GM23338 (cell line): Measurements from ENCODE around the gene OR2D3. TPM values are rescaled to one million over a fixed set of nuclear protein-coding genes. Genes with fewer than 3 reads are reported as not detected.

Experiments used
- ATAC-seq: fragments of 200-7000 bp; cut with Tn5 transposase; 3 replicates; pipeline ENCODE4 v1.9.1; 2020
- DNase-seq: peaks from one replicate; pipeline ENCODE4 v3.0.0-alpha.2; 2015; ENCODE audit warnings: low spot score
- H2AFZ ChIP-seq: fragments of 200-600 bp; sonication (generic); 2 replicates; pipeline ENCODE4 v1.8.0; 2016; ENCODE audit warnings: antibody characterized with exemption, mild to moderate bottlenecking, moderate library complexity
- H3F3A ChIP-seq: fragments of 200-600 bp; sonication (generic); replicated peaks from 2 replicates; pipeline ENCODE4 v1.8.0; 2017; ENCODE audit warnings: antibody characterized with exemption, mixed run types, low read depth
- H3K27ac ChIP-seq: fragments of 200-600 bp; sonication (generic); 2 replicates; pipeline ENCODE4 v1.6.1; 2016; ENCODE audit warnings: low read depth
- H3K27me3 ChIP-seq: fragments of 200-600 bp; sonication (generic); 2 replicates; pipeline ENCODE4 v1.8.0; 2016; ENCODE audit warnings: mild to moderate bottlenecking, mixed run types, moderate library complexity; ENCODE audit not compliant: insufficient read depth
- H3K36me3 ChIP-seq: fragments of 200-600 bp; sonication (generic); 2 replicates; pipeline ENCODE4 v1.8.0; 2016; ENCODE audit warnings: mild to moderate bottlenecking; ENCODE audit not compliant: insufficient read depth
- H3K4me1 ChIP-seq: fragments of 200-600 bp; sonication (generic); 2 replicates; pipeline ENCODE4 v1.8.0; 2016; ENCODE audit warnings: mild to moderate bottlenecking, moderate library complexity; ENCODE audit not compliant: insufficient read depth
- H3K4me2 ChIP-seq: fragments of 200-600 bp; sonication (generic); 2 replicates; pipeline ENCODE4 v1.7.1; 2017; ENCODE audit warnings: mixed run types
- H3K4me3 ChIP-seq: fragments of 200-600 bp; sonication (generic); 2 replicates; pipeline ENCODE4 v1.6.1; 2016; ENCODE audit warnings: mixed run types
- H3K79me2 ChIP-seq: fragments of 200-600 bp; sonication (generic); replicated peaks from 2 replicates; pipeline ENCODE4 v1.8.0; 2017; ENCODE audit warnings: mild to moderate bottlenecking; ENCODE audit not compliant: insufficient read depth
- H3K9me2 ChIP-seq: fragments of 200-600 bp; sonication (generic); 2 replicates; pipeline ENCODE4 v1.8.0; 2017; ENCODE audit not compliant: insufficient read depth
- H4K20me1 ChIP-seq: fragments of 200-600 bp; sonication (generic); replicated peaks from 2 replicates; pipeline ENCODE4 v1.8.0; 2017; ENCODE audit warnings: mild to moderate bottlenecking; ENCODE audit not compliant: insufficient read depth
- H3K27ac Mint-ChIP-seq: 2 replicates; pipeline ENCODE4 v1.8.0; 2020; ENCODE audit warnings: inconsistent platforms, mild to moderate bottlenecking, moderate library complexity, mixed read lengths
- H3K27me3 Mint-ChIP-seq: 3 replicates; pipeline ENCODE4 v1.8.0; 2022; ENCODE audit warnings: low read depth, mild to moderate bottlenecking, moderate library complexity, mixed read lengths, inconsistent platforms; ENCODE audit not compliant: insufficient read depth, poor library complexity
- H3K36me3 Mint-ChIP-seq: 3 replicates; pipeline ENCODE4 v1.8.0; 2021; ENCODE audit warnings: low read depth, mild to moderate bottlenecking, inconsistent platforms, moderate library complexity, mixed read lengths
- H3K4me1 Mint-ChIP-seq: 3 replicates; pipeline ENCODE4 v1.8.0; 2020; ENCODE audit warnings: mild to moderate bottlenecking, inconsistent platforms, mixed read lengths
- H3K4me3 Mint-ChIP-seq: 3 replicates; pipeline ENCODE4 v1.8.0; 2021; ENCODE audit warnings: moderate library complexity, mild to moderate bottlenecking, inconsistent platforms, mixed read lengths
- H3K9me3 Mint-ChIP-seq: 3 replicates; pipeline ENCODE4 v1.8.0; 2020; ENCODE audit warnings: moderate library complexity, mild to moderate bottlenecking, inconsistent platforms, mixed read lengths
- EZH2 ChIP-seq: fragments of 200-600 bp; sonication (generic); IDR thresholded peaks from one replicate; pipeline ENCODE4 v1.8.0; 2017; ENCODE audit warnings: antibody characterized with exemption, mild to moderate bottlenecking, low read depth; ENCODE audit not compliant: unreplicated experiment
- JUNB ChIP-seq: IDR thresholded peaks from one replicate; pipeline ENCODE4 v1.6.1; 2016; ENCODE audit warnings: antibody characterized with exemption; ENCODE audit not compliant: unreplicated experiment
- NANOG ChIP-seq: IDR thresholded peaks from 2 replicates; pipeline ENCODE4 v1.6.1; 2016; ENCODE audit warnings: antibody characterized with exemption, borderline replicate concordance
- POLR2AphosphoS5 ChIP-seq: IDR thresholded peaks from 2 replicates; pipeline ENCODE4 v1.6.1; 2016; ENCODE audit warnings: antibody characterized with exemption, low read depth
- STAT1 ChIP-seq: IDR thresholded peaks from one replicate; pipeline ENCODE4 v1.6.1; 2016; ENCODE audit warnings: antibody characterized with exemption; ENCODE audit not compliant: unreplicated experiment
- ZNF331 ChIP-seq: fragments of 250-450 bp; sonication (Bioruptor Pico); IDR thresholded peaks from 2 replicates; pipeline ENCODE4 v1.5.0; 2020; ENCODE audit warnings: low read depth, mild to moderate bottlenecking, moderate library complexity
- polyA plus RNA-seq: library from polyadenylated mRNA; unstranded; fragments of >200 nt; fragmentation: Nextera tagmentation; extraction: Ambion mirVana; gene quantifications from 2 replicates; pipeline ENCODE4 v1.2.1, GENCODE V29; 2016
- total RNA-seq: library from RNA; depleted of rRNA; stranded (reverse); fragments of >200 nt; shearing (Covaris generic); gene quantifications from 2 replicates; pipeline ENCODE4 v1.2.3, GENCODE V29; 2014
- TF ChIP-seq, protein P1 (sequence below): fragments of 250-450 bp; sonication (Bioruptor Pico); IDR thresholded peaks from 2 replicates; pipeline ENCODE4 v1.5.0; 2020; ENCODE audit warnings: mild to moderate bottlenecking, moderate library complexity
- TF ChIP-seq, protein P2 (sequence below), 2 experiments: fragments of 200-600 bp in 1 of 2; sonication (generic) in 1 of 2; conservative IDR thresholded peaks; 2 replicates each; pipeline versions ENCODE4 v1.5.1 to v1.6.1; 2016 to 2017; ENCODE audit warnings: antibody characterized with exemption in 2 of 2, low read depth in 2 of 2, mild to moderate bottlenecking in 2 of 2, moderate library complexity in 1 of 2

OR2D3 gene
- total and polyA plus RNA-seq, 2 experiments from 2014 or later: 0.65 TPM; not detected in 1

DNA sequence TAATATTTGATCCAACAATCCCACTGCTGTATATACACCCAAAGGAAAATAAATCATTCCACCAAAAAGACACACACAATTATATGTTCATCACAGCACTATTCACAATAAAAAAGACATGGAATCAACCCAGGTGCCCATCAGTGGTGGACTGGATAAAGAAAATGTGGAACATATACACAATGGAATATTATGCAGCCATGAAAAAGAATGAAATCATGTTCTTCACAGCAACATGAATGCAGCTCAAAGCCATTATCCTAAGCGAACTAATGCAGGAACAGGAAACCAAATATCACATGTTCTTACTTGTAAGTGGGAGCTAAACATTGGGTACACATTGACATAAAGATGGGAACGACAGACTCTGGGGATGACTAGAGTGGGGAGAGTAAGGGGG lies 1.1 kb upstream of the OR2D3 start:
- Histone ChIP-seq H3K27ac (no peak overlapping the region), H3K36me3 (no peaks in the 10 kb centered on the region), H4K20me1 (no peaks in the 10 kb centered on the region), H3F3A (no peaks in the 10 kb centered on the region), H3K79me2 (no peaks in the 10 kb centered on the region), H3K4me2 (no peak overlapping the region), H3K4me3 (no peak overlapping the region), H3K27me3 (no peaks in the 10 kb centered on the region), H3K4me1 (no peaks in the 10 kb centered on the region), H2AFZ (no peak overlapping the region), H3K9me2 (no peaks in the 10 kb centered on the region)
- no peak for ATAC-seq
- TF ChIP-seq POLR2AphosphoS5 (no peak), NANOG (no peak), JUNB (no peak), STAT1 (no peak), EZH2 (no peak), ZNF331 (CRISPR knock-in tag) (no peak)
- TF ChIP-seq, protein P1, sequence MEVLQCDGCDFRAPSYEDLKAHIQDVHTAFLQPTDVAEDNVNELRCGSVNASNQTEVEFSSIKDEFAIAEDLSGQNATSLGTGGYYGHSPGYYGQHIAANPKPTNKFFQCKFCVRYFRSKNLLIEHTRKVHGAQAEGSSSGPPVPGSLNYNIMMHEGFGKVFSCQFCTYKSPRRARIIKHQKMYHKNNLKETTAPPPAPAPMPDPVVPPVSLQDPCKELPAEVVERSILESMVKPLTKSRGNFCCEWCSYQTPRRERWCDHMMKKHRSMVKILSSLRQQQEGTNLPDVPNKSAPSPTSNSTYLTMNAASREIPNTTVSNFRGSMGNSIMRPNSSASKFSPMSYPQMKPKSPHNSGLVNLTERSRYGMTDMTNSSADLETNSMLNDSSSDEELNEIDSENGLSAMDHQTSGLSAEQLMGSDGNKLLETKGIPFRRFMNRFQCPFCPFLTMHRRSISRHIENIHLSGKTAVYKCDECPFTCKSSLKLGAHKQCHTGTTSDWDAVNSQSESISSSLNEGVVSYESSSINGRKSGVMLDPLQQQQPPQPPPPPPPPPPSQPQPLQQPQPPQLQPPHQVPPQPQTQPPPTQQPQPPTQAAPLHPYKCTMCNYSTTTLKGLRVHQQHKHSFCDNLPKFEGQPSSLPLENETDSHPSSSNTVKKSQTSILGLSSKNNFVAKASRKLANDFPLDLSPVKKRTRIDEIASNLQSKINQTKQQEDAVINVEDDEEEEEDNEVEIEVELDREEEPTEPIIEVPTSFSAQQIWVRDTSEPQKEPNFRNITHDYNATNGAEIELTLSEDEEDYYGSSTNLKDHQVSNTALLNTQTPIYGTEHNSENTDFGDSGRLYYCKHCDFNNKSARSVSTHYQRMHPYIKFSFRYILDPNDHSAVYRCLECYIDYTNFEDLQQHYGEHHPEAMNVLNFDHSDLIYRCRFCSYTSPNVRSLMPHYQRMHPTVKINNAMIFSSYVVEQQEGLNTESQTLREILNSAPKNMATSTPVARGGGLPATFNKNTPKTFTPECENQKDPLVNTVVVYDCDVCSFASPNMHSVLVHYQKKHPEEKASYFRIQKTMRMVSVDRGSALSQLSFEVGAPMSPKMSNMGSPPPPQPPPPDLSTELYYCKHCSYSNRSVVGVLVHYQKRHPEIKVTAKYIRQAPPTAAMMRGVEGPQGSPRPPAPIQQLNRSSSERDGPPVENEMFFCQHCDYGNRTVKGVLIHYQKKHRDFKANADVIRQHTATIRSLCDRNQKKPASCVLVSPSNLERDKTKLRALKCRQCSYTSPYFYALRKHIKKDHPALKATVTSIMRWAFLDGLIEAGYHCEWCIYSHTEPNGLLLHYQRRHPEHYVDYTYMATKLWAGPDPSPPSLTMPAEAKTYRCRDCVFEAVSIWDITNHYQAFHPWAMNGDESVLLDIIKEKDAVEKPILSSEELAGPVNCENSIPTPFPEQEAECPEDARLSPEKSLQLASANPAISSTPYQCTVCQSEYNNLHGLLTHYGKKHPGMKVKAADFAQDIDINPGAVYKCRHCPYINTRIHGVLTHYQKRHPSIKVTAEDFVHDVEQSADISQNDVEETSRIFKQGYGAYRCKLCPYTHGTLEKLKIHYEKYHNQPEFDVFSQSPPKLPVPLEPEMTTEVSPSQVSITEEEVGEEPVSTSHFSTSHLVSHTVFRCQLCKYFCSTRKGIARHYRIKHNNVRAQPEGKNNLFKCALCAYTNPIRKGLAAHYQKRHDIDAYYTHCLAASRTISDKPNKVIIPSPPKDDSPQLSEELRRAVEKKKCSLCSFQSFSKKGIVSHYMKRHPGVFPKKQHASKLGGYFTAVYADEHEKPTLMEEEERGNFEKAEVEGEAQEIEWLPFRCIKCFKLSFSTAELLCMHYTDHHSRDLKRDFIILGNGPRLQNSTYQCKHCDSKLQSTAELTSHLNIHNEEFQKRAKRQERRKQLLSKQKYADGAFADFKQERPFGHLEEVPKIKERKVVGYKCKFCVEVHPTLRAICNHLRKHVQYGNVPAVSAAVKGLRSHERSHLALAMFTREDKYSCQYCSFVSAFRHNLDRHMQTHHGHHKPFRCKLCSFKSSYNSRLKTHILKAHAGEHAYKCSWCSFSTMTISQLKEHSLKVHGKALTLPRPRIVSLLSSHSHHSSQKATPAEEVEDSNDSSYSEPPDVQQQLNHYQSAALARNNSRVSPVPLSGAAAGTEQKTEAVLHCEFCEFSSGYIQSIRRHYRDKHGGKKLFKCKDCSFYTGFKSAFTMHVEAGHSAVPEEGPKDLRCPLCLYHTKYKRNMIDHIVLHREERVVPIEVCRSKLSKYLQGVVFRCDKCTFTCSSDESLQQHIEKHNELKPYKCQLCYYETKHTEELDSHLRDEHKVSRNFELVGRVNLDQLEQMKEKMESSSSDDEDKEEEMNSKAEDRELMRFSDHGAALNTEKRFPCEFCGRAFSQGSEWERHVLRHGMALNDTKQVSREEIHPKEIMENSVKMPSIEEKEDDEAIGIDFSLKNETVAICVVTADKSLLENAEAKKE: no peak
- TF ChIP-seq, protein P2, sequence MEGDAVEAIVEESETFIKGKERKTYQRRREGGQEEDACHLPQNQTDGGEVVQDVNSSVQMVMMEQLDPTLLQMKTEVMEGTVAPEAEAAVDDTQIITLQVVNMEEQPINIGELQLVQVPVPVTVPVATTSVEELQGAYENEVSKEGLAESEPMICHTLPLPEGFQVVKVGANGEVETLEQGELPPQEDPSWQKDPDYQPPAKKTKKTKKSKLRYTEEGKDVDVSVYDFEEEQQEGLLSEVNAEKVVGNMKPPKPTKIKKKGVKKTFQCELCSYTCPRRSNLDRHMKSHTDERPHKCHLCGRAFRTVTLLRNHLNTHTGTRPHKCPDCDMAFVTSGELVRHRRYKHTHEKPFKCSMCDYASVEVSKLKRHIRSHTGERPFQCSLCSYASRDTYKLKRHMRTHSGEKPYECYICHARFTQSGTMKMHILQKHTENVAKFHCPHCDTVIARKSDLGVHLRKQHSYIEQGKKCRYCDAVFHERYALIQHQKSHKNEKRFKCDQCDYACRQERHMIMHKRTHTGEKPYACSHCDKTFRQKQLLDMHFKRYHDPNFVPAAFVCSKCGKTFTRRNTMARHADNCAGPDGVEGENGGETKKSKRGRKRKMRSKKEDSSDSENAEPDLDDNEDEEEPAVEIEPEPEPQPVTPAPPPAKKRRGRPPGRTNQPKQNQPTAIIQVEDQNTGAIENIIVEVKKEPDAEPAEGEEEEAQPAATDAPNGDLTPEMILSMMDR (conservative IDR thresholded peaks at IDR 0.05; ENCODE audit: low read depth in 2 of 2): no peak
- H3K4me1 Mint-ChIP-seq: no peaks in the 10 kb centered on the region
- H3K4me3 Mint-ChIP-seq: no peak overlapping the region
- H3K36me3 Mint-ChIP-seq: no peaks in the 10 kb centered on the region; the same call in 2 of the 3 replicates
- no peak for DNase-seq
- no peaks in the 10 kb centered on the region for H3K27me3 Mint-ChIP-seq
- no peaks in the 10 kb centered on the region for H3K9me3 Mint-ChIP-seq
- H3K27ac Mint-ChIP-seq: no peak overlapping the region
